Loucy (cell line): ENCODE results near the gene PERP.
"Not testable (repeated sequence)": the region's sequence is repeated elsewhere in the genome, so short reads cannot be mapped to it uniquely, and the experiment has no call there.

Experiments used
- H2AFZ ChIP-seq: fragments of 200-600 bp; sonication (generic); 2 replicates; pipeline ENCODE4 v1.6.0; 2016; ENCODE audit warnings: antibody characterized with exemption, mild to moderate bottlenecking, low read length, moderate library complexity
- H3F3A ChIP-seq: fragments of 200-600 bp; 2 replicates; pipeline ENCODE4 v1.6.0; 2016; ENCODE audit warnings: antibody characterized with exemption, low read depth, mild to moderate bottlenecking
- H3K27me3 ChIP-seq: fragments of 200-600 bp; sonication (generic); 2 replicates; pipeline ENCODE4 v1.6.1; 2014; ENCODE audit warnings: low read length, mild to moderate bottlenecking; ENCODE audit not compliant: insufficient read depth, poor library complexity, severe bottlenecking
- H3K36me3 ChIP-seq: fragments of 200-600 bp; sonication (generic); 2 replicates; pipeline ENCODE4 v1.6.1; 2016; ENCODE audit warnings: low read length; ENCODE audit not compliant: insufficient read depth
- H3K4me1 ChIP-seq: fragments of 200-600 bp; sonication (generic); 2 replicates; pipeline ENCODE4 v1.5.1; 2014; ENCODE audit warnings: low read length, mild to moderate bottlenecking; ENCODE audit not compliant: insufficient read depth, poor library complexity, severe bottlenecking
- H3K4me2 ChIP-seq: fragments of 200-600 bp; sonication (generic); 2 replicates; pipeline ENCODE4 v1.6.0; 2014; ENCODE audit warnings: antibody characterized with exemption, low read length, low read depth, mild to moderate bottlenecking; ENCODE audit not compliant: poor library complexity, severe bottlenecking
- H3K4me3 ChIP-seq: fragments of 200-600 bp; sonication (generic); 2 replicates; pipeline ENCODE4 v1.5.1; 2014; ENCODE audit warnings: low read length, mild to moderate bottlenecking, mixed read lengths; ENCODE audit not compliant: poor library complexity, severe bottlenecking
- H3K79me2 ChIP-seq: fragments of 200-600 bp; sonication (generic); 2 replicates; pipeline ENCODE4 v1.6.1; 2014; ENCODE audit warnings: low read length; ENCODE audit not compliant: insufficient read depth
- H3K9ac ChIP-seq: fragments of 200-600 bp; sonication (generic); 2 replicates; pipeline ENCODE4 v1.6.0; 2014; ENCODE audit warnings: mild to moderate bottlenecking, low read depth, low read length, moderate library complexity; ENCODE audit not compliant: poor library complexity, severe bottlenecking
- H3K9me2 ChIP-seq: fragments of 200-600 bp; sonication (generic); replicated peaks from 2 replicates; pipeline ENCODE4 v1.6.1; 2016; ENCODE audit warnings: low read depth, low read length, mixed read lengths
- H3K9me3 ChIP-seq: fragments of 200-600 bp; sonication (generic); 2 replicates; pipeline ENCODE4 v1.6.1; 2014; ENCODE audit warnings: mild to moderate bottlenecking, antibody characterized with exemption, low read length, low read depth; ENCODE audit not compliant: insufficient read depth
- H4K20me1 ChIP-seq: fragments of 200-600 bp; sonication (generic); 2 replicates; pipeline ENCODE4 v1.6.0; 2014; ENCODE audit warnings: antibody characterized with exemption, low read length, mild to moderate bottlenecking; ENCODE audit not compliant: insufficient read depth, poor library complexity, severe bottlenecking
- EZH2phosphoT487 ChIP-seq: fragments of 200-600 bp; IDR thresholded peaks from 2 replicates; pipeline ENCODE4 v1.6.1; 2018; ENCODE audit warnings: antibody characterized with exemption, mild to moderate bottlenecking, moderate library complexity, borderline replicate concordance
- TF ChIP-seq, protein P1 (sequence below): fragments of 200-600 bp; sonication (generic); conservative IDR thresholded peaks from 2 replicates; pipeline ENCODE4 v1.5.1; 2014; ENCODE audit warnings: mild to moderate bottlenecking, antibody characterized with exemption, low read length

PERP gene

DNA sequence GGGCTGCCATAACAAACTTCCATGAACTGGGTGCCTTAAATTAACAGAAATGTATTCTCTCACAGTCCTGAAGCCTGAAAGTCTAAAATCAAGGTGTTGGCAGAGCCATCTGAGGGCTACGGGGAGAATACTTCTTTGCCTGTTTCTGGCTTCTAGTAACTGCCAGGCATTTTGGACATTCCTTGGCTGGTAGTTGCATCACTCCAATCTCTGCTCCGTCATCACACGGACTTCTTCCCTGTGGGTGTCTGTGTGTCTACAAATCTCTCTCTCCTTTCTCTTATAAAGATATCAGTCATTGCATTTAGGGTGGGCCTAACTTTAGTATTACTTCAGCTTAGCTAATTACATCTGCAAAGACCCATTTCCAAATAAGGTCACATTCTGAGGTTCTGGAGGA lies 20.9 kb upstream of the PERP start:
- no peak overlapping the region for H3K4me2 ChIP-seq
- no peaks in the 10 kb centered on the region for H3F3A ChIP-seq
- no peaks in the 10 kb centered on the region for H3K4me1 ChIP-seq

GRCh38 chr6:138124096-138124495 lies 16.9 kb upstream of the PERP start:
- H3K27me3 ChIP-seq, result no peaks in the 10 kb centered on the region
- H3K9me2 ChIP-seq, result no peaks in the 10 kb centered on the region
- H2AFZ ChIP-seq, result no peak overlapping the region
- no peaks in the 10 kb centered on the region for H3K36me3 ChIP-seq
- no peak overlapping the region for H3K9ac ChIP-seq
- TF ChIP-seq EZH2phosphoT487, result no peak
- TF ChIP-seq, protein P1, sequence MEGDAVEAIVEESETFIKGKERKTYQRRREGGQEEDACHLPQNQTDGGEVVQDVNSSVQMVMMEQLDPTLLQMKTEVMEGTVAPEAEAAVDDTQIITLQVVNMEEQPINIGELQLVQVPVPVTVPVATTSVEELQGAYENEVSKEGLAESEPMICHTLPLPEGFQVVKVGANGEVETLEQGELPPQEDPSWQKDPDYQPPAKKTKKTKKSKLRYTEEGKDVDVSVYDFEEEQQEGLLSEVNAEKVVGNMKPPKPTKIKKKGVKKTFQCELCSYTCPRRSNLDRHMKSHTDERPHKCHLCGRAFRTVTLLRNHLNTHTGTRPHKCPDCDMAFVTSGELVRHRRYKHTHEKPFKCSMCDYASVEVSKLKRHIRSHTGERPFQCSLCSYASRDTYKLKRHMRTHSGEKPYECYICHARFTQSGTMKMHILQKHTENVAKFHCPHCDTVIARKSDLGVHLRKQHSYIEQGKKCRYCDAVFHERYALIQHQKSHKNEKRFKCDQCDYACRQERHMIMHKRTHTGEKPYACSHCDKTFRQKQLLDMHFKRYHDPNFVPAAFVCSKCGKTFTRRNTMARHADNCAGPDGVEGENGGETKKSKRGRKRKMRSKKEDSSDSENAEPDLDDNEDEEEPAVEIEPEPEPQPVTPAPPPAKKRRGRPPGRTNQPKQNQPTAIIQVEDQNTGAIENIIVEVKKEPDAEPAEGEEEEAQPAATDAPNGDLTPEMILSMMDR, result no peak
- H3F3A ChIP-seq, result no peaks in the 10 kb centered on the region
- H3K4me1 ChIP-seq, result no peaks in the 10 kb centered on the region
- no peaks in the 10 kb centered on the region for H3K9me3 ChIP-seq
- no peak overlapping the region for H3K4me3 ChIP-seq
- no peaks in the 10 kb centered on the region for H3K79me2 ChIP-seq
- H3K4me2 ChIP-seq, result no peak overlapping the region
- H4K20me1 ChIP-seq, result no peaks in the 10 kb centered on the region

More for the DNA sequence above, 20.9 kb upstream of the PERP start:
- no peak overlapping the region for H3K4me3 ChIP-seq
- H4K20me1 ChIP-seq, result no peaks in the 10 kb centered on the region
- no peak overlapping the region for H3K9ac ChIP-seq
- no peaks in the 10 kb centered on the region for H3K9me2 ChIP-seq
- no peaks in the 10 kb centered on the region for H3K36me3 ChIP-seq
- TF ChIP-seq, protein P1, result no peak
- no peak for TF ChIP-seq EZH2phosphoT487
- no peaks in the 10 kb centered on the region for H3K27me3 ChIP-seq
- H3K79me2 ChIP-seq, result no peaks in the 10 kb centered on the region
- H2AFZ ChIP-seq, result no peak overlapping the region
- no peaks in the 10 kb centered on the region for H3K9me3 ChIP-seq

DNA sequence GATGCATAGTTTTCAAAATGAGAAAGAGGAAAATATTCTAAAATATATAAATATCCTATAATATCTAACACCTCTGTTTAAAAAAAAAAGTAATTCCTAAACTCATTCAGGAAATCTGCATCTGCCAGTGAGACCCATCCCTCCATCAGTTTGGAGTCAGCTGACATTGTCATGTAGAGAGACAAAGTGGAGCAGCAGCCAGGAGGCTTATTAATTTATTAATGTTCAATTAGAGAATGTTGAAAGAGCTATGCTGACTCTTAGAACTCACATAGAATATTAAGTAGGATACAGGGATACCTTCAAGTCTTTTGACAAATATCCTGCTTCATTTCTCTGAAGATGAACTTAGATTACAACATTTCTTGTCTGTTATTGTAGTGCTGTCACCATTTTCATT lies 12.8 kb upstream of the PERP start:
- no peaks in the 10 kb centered on the region for H3K27me3 ChIP-seq
- no peaks in the 10 kb centered on the region for H3K9me2 ChIP-seq
- no peak overlapping the region for H3K4me2 ChIP-seq
- no peaks in the 10 kb centered on the region for H3K79me2 ChIP-seq
- no peak for TF ChIP-seq EZH2phosphoT487
- TF ChIP-seq, protein P1, result no peak
- H3K4me3 ChIP-seq, result no peak overlapping the region
- no peaks in the 10 kb centered on the region for H3K9me3 ChIP-seq
- H3K4me1 ChIP-seq, result peaks cover 3% of the 10 kb centered on the region
- H4K20me1 ChIP-seq, result no peaks in the 10 kb centered on the region
- H2AFZ ChIP-seq, result no peak overlapping the region
- no peaks in the 10 kb centered on the region for H3F3A ChIP-seq
- H3K9ac ChIP-seq, result no peak overlapping the region
- no peaks in the 10 kb centered on the region for H3K36me3 ChIP-seq

GRCh38 chr6:138119229-138119628 lies 12.0 kb upstream of the PERP start:
- not testable (repeated sequence) for H3K4me2 ChIP-seq, H3K9me3 ChIP-seq, H3K36me3 ChIP-seq, H2AFZ ChIP-seq, H4K20me1 ChIP-seq, H3F3A ChIP-seq, H3K9me2 ChIP-seq, H3K9ac ChIP-seq, H3K27me3 ChIP-seq, H3K79me2 ChIP-seq, H3K4me3 ChIP-seq, H3K4me1 ChIP-seq
